ENCODE results near the gene ELAPOR1.

- TF ChIP-seq CTCF (conservative IDR thresholded peaks at IDR 0.05 in 1 of 2, IDR thresholded peaks at IDR 0.05 in 1 of 2; ENCODE audit: low read depth in 1 of 2, low read length in 2 of 2) (no peak), EZH2 (IDR thresholded peaks at IDR 0.05; ENCODE audit: low read length, missing control alignments) (no peak)
These were observed 19.0 kb upstream of the ELAPOR1 start for GRCh38 chr1:109094871-109095270.
